Activated T-cell treated with anti-CD3 and anti-CD28 coated beads for 48 hours (primary cell): ENCODE measurements around the gene PEX16.

Experiments used
- DNase-seq: peaks from one replicate; pipeline ENCODE4 v3.0.0-alpha.2; 2020; ENCODE audit warnings: low read depth

Gene PEX16

DNA sequence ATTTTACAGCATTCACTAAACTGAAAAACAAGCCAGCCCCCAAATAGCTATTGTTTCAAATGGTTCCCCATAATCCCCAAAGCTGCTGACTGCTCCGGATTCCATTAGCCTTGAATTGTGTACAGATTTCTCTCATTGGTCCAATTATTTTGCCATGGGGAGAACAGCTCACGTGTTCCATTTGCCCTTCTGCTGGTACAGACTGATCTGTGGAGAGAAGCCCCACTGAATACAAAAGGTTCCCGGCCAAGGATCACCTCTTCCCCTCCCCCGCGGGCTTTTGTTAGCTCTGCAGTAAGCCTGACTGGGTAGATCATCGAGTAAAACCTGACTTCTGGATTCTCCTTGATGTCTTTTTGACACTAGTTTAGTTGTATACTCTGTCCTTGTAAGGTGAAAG lies 41.3 kb downstream of the PEX16 start:
- DNase-seq = no peak

DNA sequence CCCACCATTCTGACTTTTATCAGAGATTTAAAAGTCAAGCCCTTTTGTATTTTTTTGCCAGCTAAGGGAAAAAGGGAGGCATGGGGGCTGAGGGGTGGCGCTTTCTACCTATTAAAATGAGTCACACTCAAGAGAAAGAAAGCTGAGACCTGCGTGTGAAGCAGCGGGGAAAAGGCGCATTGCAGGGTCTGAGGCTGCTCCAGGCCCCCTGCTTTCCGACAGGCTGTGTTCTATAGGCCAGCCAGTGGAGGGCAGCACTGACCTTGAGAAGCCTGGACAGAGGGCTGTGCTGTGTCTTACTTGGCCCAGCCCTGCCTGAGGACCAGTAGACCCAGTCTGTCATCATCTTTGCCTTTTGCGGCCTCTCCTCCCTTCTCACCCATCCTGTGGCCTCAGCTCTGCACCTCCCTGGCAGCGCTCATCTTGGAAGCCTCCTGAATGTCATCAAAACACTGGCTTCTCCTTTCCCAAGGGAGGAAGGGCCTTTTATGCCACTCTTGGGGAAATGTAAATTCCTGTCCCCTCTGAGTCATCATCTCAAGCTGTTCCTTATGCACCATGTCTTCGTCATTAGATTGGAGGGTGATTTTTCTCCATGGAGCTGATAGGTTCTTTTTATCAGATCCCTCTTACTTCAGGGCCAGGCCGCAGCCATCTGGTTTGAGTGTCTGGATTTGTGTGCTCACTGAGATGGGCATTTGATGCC lies 44.9 kb downstream of the PEX16 start:
- peak; percentile 25 for DNase-seq

DNA sequence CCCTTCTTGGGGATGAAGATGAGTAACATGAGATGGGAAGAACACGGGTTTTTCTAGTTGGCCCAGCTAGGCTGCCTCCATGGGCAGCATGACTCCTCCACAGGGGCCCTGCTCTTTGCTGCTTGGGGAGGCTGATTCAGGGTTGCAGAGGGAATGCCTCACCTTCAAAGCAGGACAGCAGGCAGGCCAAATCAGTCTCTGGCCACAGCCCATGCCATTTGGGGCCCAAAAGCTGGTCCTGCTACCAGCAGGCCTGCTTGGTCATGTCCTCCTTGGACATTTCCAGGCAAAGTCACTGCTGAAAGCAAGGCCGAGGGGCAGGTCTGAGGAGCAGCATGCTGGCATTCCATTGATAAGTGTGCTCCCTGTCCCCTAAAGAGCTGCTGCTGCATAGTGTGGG lies 46.0 kb downstream of the PEX16 start:
- no peak for DNase-seq

DNA sequence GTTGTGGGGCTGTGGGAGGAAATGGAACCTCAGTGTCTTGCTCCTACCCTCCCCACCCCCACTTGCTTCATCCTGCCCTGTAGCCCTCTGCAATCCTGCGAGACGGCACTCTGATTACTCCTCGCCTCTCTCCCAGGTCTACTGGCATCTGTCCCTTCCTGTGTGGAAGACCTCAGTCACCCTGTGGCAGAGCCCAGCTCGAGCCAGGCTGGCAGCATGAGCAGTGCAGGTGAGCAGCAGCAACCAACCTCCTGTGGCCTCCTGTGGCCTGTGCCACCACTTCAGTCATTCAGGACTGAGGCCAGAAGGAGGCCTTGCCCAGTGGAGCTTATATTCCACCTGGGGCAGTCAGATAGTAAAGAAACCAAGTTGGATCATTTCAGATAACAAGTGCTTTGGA lies 47.0 kb downstream of the PEX16 start:
- no peak for DNase-seq

DNA sequence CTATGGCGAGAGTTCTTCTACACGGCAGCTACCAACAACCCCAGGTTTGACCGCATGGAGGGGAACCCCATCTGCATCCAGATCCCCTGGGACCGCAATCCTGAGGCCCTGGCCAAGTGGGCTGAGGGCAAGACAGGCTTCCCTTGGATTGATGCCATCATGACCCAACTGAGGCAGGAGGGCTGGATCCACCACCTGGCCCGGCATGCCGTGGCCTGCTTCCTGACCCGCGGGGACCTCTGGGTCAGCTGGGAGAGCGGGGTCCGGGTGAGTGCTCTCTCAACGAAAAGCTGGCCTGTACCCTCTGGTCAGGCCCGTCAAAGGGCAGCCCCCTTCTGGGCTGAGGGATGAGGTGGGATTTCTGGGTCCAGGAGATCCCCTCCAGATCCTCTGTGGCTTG lies 48.1 kb downstream of the PEX16 start:
- DNase-seq = no peak

DNA sequence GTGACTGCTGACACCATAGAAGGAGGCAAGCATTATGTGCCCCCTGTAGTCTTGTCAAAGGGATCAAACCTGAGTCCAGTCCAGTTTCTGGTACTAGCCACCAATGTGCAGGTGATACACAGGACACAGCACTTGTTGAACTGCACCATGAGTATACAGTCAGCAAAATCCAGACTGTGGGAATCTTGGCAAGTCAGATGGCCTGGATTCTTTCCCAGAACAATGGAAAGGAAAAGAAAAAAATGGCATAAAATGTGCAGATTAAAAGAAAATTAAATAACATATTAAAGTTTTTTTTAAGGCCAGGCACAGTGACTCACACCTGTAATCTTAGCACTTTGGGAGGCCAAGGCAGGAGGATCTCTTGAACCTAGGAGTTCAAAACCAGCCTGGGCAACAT lies 53.6 kb downstream of the PEX16 start:
- no peak for DNase-seq

DNA sequence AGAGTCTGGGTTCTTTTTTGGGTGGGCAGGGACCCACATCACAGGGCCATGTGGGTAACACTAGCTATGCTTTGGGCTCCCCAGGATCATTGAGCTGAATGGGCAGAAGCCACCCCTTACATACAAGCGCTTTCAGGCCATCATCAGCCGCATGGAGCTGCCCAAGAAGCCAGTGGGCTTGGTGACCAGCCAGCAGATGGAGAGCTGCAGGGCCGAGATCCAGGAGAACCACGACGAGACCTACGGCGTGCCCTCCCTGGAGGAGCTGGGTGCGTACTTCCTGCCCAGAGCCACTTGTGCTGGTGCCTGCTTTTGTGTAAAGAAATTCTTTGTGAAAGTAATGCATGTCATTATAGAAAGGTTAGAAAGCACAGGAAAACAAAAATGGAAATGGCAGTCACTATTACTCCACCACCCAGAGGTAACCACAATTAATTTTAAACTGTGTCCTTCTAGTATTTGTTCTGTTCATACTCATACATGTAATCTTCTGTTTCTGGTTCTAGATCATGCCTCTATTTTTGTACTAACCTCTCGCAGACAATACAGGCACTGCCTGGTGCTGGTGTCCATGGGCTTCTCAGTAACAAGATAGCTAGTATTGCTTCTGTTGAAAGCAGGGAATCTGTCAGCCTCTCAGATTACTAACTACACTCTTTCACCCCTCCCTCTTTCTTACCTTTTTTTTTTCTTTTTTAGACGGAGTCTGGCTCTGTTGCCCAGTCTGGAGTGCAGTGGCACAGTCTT lies 56.7 kb downstream of the PEX16 start:
- DNase-seq = no peak

DNA sequence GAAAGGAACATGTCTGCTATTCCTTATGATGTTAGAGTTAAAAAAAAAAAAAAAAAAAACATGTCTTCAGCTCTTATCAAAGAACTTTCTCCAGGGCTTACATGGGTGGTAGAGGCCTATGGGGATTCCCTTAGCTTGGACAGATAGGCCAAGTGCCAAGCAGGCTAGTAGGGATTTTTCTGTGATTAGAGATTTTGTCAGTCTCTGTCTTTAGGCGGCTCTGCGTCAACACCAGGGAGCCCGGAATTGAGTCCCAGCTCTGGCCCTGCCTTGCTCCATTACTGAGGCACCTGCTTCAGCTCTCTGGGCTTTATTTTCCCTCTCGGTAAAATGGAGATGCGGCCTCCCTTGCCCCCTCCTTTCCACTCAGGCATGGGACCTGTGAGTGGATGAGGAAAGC lies 57.3 kb downstream of the PEX16 start:
- DNase-seq = no peak
